ENCODE data around the gene BTBD7.

GRCh38 chr14:93302688-93303581 is 29.9 kb downstream of the BTBD7 start:
- no peak for TF ChIP-seq CTCF (IDR thresholded peaks at IDR 0.05; ENCODE audit: poor library complexity)
- no peak for TF ChIP-seq EZH2 (IDR thresholded peaks at IDR 0.05; ENCODE audit: borderline replicate concordance)
- TF ChIP-seq EZH2phosphoT487 (IDR thresholded peaks at IDR 0.05; ENCODE audit: low read depth, severe bottlenecking, unreplicated experiment), result no peak
